ENCODE measurements around the gene EIF3CL. TPM values are rescaled to one million over a fixed set of nuclear protein-coding genes. Genes with fewer than 3 reads are reported as not detected.
"Not testable (repeated sequence)": the region's sequence is repeated elsewhere in the genome, so short reads cannot be mapped to it uniquely, and the experiment has no call there.

EIF3CL gene
- total RNA-seq, 6 donors from 2014 or later, result 44.6 to 235 (median 112) TPM

GRCh38 chr16:28335678-28336077 lies 68.0 kb downstream of the EIF3CL start:
- not testable (repeated sequence) for ATAC-seq (ENCODE audit: low FRiP score in 2 of 2); H3K9me3 ChIP-seq; H3K4me1 ChIP-seq; H3K36me3 ChIP-seq; H3K27ac ChIP-seq; DNase-seq; H3K27me3 ChIP-seq; H3K4me3 ChIP-seq
- 78 to 80% methylated on average over 3 to 8 of the region's 8 CpGs for whole genome bisulfite sequencing, 2 donors

GRCh38 chr16:28332632-28333031 lies 71.0 kb downstream of the EIF3CL start:
- H3K4me1 ChIP-seq; ATAC-seq (ENCODE audit: low FRiP score in 2 of 2); H3K4me3 ChIP-seq; H3K36me3 ChIP-seq; H3K27me3 ChIP-seq; DNase-seq; H3K9me3 ChIP-seq; H3K27ac ChIP-seq: not testable (repeated sequence)
- 78 to 93% methylated on average over 3 to 4 of the region's 6 CpGs for WGBS, 2 donors

GRCh38 chr16:28330981-28331380 lies 72.7 kb downstream of the EIF3CL start:
- WGBS, 2 donors, result 61 to 68% methylated on average over 2 of the region's 2 CpGs
- not testable (repeated sequence) for H3K36me3 ChIP-seq; H3K4me1 ChIP-seq; DNase-seq; H3K27ac ChIP-seq; H3K4me3 ChIP-seq; H3K27me3 ChIP-seq; ATAC-seq (ENCODE audit: low FRiP score in 2 of 2); H3K9me3 ChIP-seq

- H3K27me3 ChIP-seq, H3K36me3 ChIP-seq, H3K4me3 ChIP-seq, H3K9me3 ChIP-seq, H3K27ac ChIP-seq, H3K4me1 ChIP-seq, DNase-seq: not testable (repeated sequence)
- WGBS, 2 donors, result 24 to 41% methylated on average over 6 of the region's 9 CpGs
- ATAC-seq (ENCODE audit: low FRiP score in 2 of 2), result peak in 1 of 2 donors; percentile 36
These were observed 73.4 kb downstream of the EIF3CL start for GRCh38 chr16:28330232-28330631.

Small RNA genes lying within 50 kb of the gene (small RNA-seq; reads per million reads assigned to genes)
- 0 reads per million in 4 donors for gene AC138904.2
- 0 reads per million in 4 donors for gene MIR6862-1

Other genes with a start within 250 kb of the EIF3CL start
- 100 to 1,000 TPM in 5 of 6 donors, 10 to 100 TPM in 1; 95.5 to 256 (median 129) TPM for gene XPO6, start 191.9 kb downstream of the EIF3CL start, total RNA-seq
- gene SBK1, start 111.3 kb downstream of the EIF3CL start, total RNA-seq, result 1 to 10 TPM; 1.1 to 4.2 (median 2.1) TPM
- 1 to 10 TPM in 2 of 6 donors, not detected in 4; 1.6 to 3.3 TPM for gene NPIPB6, start 40.3 kb downstream of the EIF3CL start, total RNA-seq
- under 1 TPM in 2 of 6 donors, not detected in 4; 0.17 to 0.20 TPM for gene NPIPB7, start 68.5 kb upstream of the EIF3CL start, total RNA-seq
- gene CLN3, start 88.2 kb upstream of the EIF3CL start, total RNA-seq, result 10 to 100 TPM; 39.5 to 96.4 (median 56.2) TPM
- gene APOBR, start 90.8 kb upstream of the EIF3CL start, total RNA-seq, result 10 to 100 TPM; 17.0 to 45.0 (median 33.4) TPM
- gene IL27, start 103.0 kb upstream of the EIF3CL start, total RNA-seq, result 1 to 10 TPM in 1 of 6 donors, under 1 TPM in 1, not detected in 4; 0.89 to 1.4 TPM
- gene NUPR1, start 135.1 kb upstream of the EIF3CL start, total RNA-seq, result 100 to 1,000 TPM in 4 of 6 donors, 10 to 100 TPM in 2; 34.1 to 294 (median 119) TPM
- 10 to 100 TPM; 24.8 to 67.1 (median 37.3) TPM for gene SGF29, start 150.1 kb upstream of the EIF3CL start, total RNA-seq
- 10 to 100 TPM in 5 of 6 donors, 1 to 10 TPM in 1; 5.7 to 40.8 (median 17.5) TPM for gene SULT1A2, start 193.2 kb upstream of the EIF3CL start, total RNA-seq
- gene SULT1A1, start 206.2 kb upstream of the EIF3CL start, total RNA-seq, result 100 to 1,000 TPM in 4 of 6 donors, 10 to 100 TPM in 2; 46.0 to 180 (median 124) TPM
- 1 to 10 TPM in 1 of 6 donors, under 1 TPM in 1, not detected in 4; 0.67 to 2.3 TPM for gene NPIPB8, start 234.2 kb upstream of the EIF3CL start, total RNA-seq